NCI-H2081 (cell line): Measurements from ENCODE around the gene ZNF487.

ENCODE experiments used
- DNase-seq, 2 experiments: peaks; one replicate each; lab custom pipeline; 2025; lab: John Stamatoyannopoulos, UW

ZNF487 gene

DNA sequence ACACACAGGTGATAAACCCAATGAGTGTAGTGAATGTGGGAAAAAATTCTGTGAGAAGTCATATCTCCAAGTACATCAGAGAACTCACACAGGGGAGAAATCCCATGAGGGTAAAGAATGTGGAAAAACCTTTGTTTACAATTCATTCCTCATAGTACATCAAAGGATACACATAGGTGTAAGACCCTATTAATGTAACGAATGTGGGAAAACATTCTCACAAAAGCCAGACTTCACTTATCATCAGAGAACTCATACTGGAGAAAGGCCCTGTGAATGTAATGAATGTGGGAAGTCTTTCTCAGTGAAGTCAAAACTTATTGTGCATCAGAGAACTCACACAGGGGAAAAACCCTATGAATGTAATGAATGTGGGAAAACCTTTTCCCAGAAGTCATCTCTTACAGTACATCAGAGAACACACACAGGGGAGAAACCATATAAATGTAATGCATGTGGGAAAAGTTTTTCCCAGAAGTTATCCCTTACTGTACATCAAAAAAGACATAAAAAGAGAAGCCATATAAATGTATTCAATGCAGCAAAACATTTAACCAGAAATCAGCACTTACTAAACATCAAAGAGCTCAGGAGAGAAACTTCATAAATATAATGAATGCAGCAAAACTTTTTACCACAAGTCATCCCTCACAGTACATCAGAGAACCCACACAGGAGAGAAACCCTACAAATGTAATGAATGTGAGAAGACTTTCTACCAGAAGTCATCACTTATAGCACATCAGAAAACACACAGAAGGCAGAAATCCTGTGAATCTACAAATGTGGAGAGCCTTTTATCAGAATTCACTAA lies 87.7 kb downstream of the ZNF487 start:
- DNase-seq, result no peak
